ENCODE data around the gene GALNT15. TPM values are rescaled to one million over a fixed set of nuclear protein-coding genes. Genes with fewer than 3 reads are reported as not detected.

GALNT15 gene
- total RNA-seq, 4 donors from 2014 or later = 75.4 to 297 (median 134) TPM

DNA sequence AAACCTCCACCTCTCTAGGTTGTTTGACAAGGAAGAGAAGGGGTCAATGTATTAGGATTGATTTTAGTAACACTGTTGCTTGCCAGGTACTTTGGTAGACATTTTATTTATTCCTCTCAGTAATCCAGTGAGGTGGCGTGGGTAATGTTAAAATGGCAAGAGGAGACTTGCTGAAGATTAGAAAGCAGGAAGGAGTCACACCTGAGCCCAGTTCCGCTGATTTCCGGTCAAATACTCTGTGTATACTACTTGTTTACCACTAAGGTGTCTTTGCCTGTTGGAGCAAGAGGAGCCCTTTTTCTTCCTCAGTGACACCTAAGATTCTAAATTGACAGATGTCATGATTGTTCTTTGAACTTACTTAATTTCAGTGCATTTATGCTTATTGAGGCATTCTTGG is 92.2 kb downstream of the GALNT15 start:
- Histone ChIP-seq H3K4me3 (no peak overlapping the region), H3K9me3 (no peaks in the 10 kb centered on the region), H3K27ac (peak overlapping the region in 3 of 4 donors; percentile 9 to 97 (median 92)), H3K4me1 (peaks cover 4 to 63% (median 11%) of the 10 kb centered on the region in 3 donors), H3K27me3 (no peaks in the 10 kb centered on the region), H3K36me3 (peaks cover 0 to 29% of the 10 kb centered on the region in 2 donors)
- ATAC-seq = no peak
- WGBS, 2 donors (ENCODE audit: low coverage in 1 of 2) = 75 to 86% methylated on average over 3 of the region's 3 CpGs
- TF ChIP-seq CTCF (IDR thresholded peaks at IDR 0.05) = no peak
- TF ChIP-seq POLR2AphosphoS5 (IDR thresholded peaks at IDR 0.05) = no peak
- TF ChIP-seq POLR2A (IDR thresholded peaks at IDR 0.05) = no peak
- TF ChIP-seq EP300 (IDR thresholded peaks at IDR 0.05) = no peak

GRCh38 chr3:16270855-16271254 is 96.4 kb downstream of the GALNT15 start:
- TF ChIP-seq CTCF (IDR thresholded peaks at IDR 0.05) (no peak), POLR2A (IDR thresholded peaks at IDR 0.05) (no peak), EP300 (IDR thresholded peaks at IDR 0.05) (no peak), POLR2AphosphoS5 (IDR thresholded peaks at IDR 0.05) (no peak)
- no peak overlapping the region for H3K4me3 ChIP-seq
- H3K36me3 ChIP-seq = peaks cover 0 to 50% of the 10 kb centered on the region in 2 donors
- no peak overlapping the region for H3K27ac ChIP-seq
- WGBS, 2 donors (ENCODE audit: low coverage in 1 of 2) = 93 to 100% methylated on average over 4 to 10 of the region's 10 CpGs
- ATAC-seq = no peak
- H3K27me3 ChIP-seq = no peaks in the 10 kb centered on the region
- peaks cover 4 to 33% (median 4%) of the 10 kb centered on the region in 3 donors for H3K4me1 ChIP-seq
- no peaks in the 10 kb centered on the region for H3K9me3 ChIP-seq

- Histone ChIP-seq H3K27ac (no peak overlapping the region), H3K4me1 (peaks cover 0 to 21% (median 3%) of the 10 kb centered on the region in 3 donors), H3K36me3 (peaks cover 0 to 58% of the 10 kb centered on the region in 2 donors), H3K9me3 (no peaks in the 10 kb centered on the region), H3K4me3 (no peak overlapping the region), H3K27me3 (no peaks in the 10 kb centered on the region)
- 67 to 75% methylated on average over 1 of the region's 1 CpG for WGBS, 2 donors (ENCODE audit: low coverage in 1 of 2)
- no peak for ATAC-seq
- TF ChIP-seq EP300 (IDR thresholded peaks at IDR 0.05) = no peak
- TF ChIP-seq CTCF (IDR thresholded peaks at IDR 0.05) = no peak
- no peak for TF ChIP-seq POLR2A (IDR thresholded peaks at IDR 0.05)
- no peak for TF ChIP-seq POLR2AphosphoS5 (IDR thresholded peaks at IDR 0.05)
These were observed 98.1 kb downstream of the GALNT15 start for GRCh38 chr3:16272588-16272987.

DNA sequence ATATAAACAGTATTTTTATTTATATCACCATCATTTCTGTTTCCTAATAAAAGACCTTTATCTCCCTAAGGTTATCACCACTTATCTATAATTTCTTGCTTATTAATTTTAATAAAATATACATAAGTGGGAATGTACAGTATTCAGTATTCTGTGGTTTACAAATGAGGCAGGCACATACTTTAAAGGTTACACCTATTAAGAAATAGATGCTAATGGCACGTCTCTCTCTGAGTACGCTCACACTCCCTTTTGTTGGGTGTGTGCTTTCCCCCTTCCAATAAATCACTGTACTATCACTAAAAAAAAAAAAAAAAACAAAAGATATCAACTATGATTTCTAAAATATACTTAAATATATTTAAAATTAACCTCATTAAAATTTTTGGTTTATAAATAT is 99.4 kb downstream of the GALNT15 start:
- TF ChIP-seq POLR2AphosphoS5 (IDR thresholded peaks at IDR 0.05) (no peak), POLR2A (IDR thresholded peaks at IDR 0.05) (no peak), CTCF (IDR thresholded peaks at IDR 0.05) (no peak), EP300 (IDR thresholded peaks at IDR 0.05) (no peak)
- Histone ChIP-seq H3K27me3 (no peaks in the 10 kb centered on the region), H3K36me3 (peaks cover 0 to 58% of the 10 kb centered on the region in 2 donors), H3K4me3 (no peak overlapping the region), H3K4me1 (peaks cover 0 to 14% (median 0%) of the 10 kb centered on the region in 3 donors), H3K27ac (no peak overlapping the region), H3K9me3 (no peaks in the 10 kb centered on the region)
- no peak for ATAC-seq
- WGBS, 2 donors (ENCODE audit: low coverage in 1 of 2) = 87 to 95% methylated on average over 2 of the region's 2 CpGs

- no peak for ATAC-seq
- TF ChIP-seq POLR2A (IDR thresholded peaks at IDR 0.05) (no peak), CTCF (IDR thresholded peaks at IDR 0.05) (no peak), POLR2AphosphoS5 (IDR thresholded peaks at IDR 0.05) (no peak), EP300 (IDR thresholded peaks at IDR 0.05) (no peak)
- Histone ChIP-seq H3K27ac (no peak overlapping the region), H3K4me1 (peaks cover 0 to 19% (median 2%) of the 10 kb centered on the region in 3 donors), H3K9me3 (no peaks in the 10 kb centered on the region), H3K27me3 (no peaks in the 10 kb centered on the region), H3K4me3 (no peak overlapping the region), H3K36me3 (peaks cover 0 to 35% of the 10 kb centered on the region in 2 donors)
- 74 to 77% methylated on average over 3 of the region's 3 CpGs for WGBS, 2 donors (ENCODE audit: low coverage in 1 of 2)
These were observed 103.0 kb downstream of the GALNT15 start for GRCh38 chr3:16277471-16277870.
